ENCODE data around the gene FGF10.

DNA sequence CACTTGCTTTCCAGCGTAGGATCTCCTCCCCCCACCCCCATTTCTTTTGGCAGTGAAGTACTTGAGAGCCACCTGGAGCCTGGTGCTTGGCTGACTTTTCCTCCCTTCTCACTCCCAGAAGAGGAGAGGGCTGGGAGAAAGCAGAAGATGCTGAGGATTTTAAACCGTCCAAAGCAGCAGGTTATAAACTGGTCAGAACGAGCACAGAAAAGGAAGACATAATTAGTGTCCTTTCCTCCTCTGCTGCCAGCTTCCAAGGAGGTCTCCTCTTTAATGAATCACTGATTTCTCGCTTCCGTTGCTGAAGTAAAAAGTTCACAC lies 563 bp upstream of the FGF10 start:
- no peak for TF ChIP-seq CTCF (conservative IDR thresholded peaks at IDR 0.05; ENCODE audit: low read length)
- no peak for TF ChIP-seq EZH2phosphoT487 (IDR thresholded peaks at IDR 0.05; ENCODE audit: borderline replicate concordance, low read depth, low read length)
